Neural cell (in vitro differentiated cells): Measurements from ENCODE around the gene HDDC3. TPM values are rescaled to one million over a fixed set of nuclear protein-coding genes. Genes with fewer than 3 reads are reported as not detected.

ENCODE experiments used
- H2AFZ ChIP-seq: fragments of 200-600, 300-800 bp; sonication (generic), shearing (Covaris generic); 2 replicates; pipeline ENCODE4 v1.6.0; 2014; ENCODE audit warnings: low read depth, mild to moderate bottlenecking, antibody characterized with exemption, low read length, moderate library complexity
- H3F3A ChIP-seq: fragments of 200-600 bp; shearing (Covaris generic); 2 replicates; pipeline ENCODE4 v1.6.1; 2016; ENCODE audit warnings: mild to moderate bottlenecking, moderate library complexity, mixed read lengths, antibody characterized with exemption, low read length; ENCODE audit not compliant: insufficient read depth, poor library complexity, severe bottlenecking
- H3K27ac ChIP-seq: fragments of 200-600, 300-800 bp; sonication (generic), shearing (Covaris generic); 2 replicates; pipeline ENCODE4 v1.5.1; 2014; ENCODE audit warnings: mild to moderate bottlenecking, low read length, moderate library complexity
- H3K27me3 ChIP-seq: fragments of 300-800, 200-600 bp; sonication (generic), shearing (Covaris generic); 2 replicates; pipeline ENCODE4 v1.6.0; 2014; ENCODE audit warnings: mild to moderate bottlenecking, low read depth, low read length, moderate library complexity; ENCODE audit not compliant: insufficient read depth
- H3K36me3 ChIP-seq: fragments of 300-800, 200-600 bp; sonication (generic), shearing (Covaris generic); 2 replicates; pipeline ENCODE4 v1.5.1; 2014; ENCODE audit warnings: mild to moderate bottlenecking, antibody characterized with exemption, low read length, moderate library complexity; ENCODE audit not compliant: insufficient read depth
- H3K4me2 ChIP-seq: fragments of 300-800, 200-600 bp; sonication (generic), shearing (Covaris generic); 2 replicates; pipeline ENCODE4 v1.6.0; 2014; ENCODE audit warnings: mild to moderate bottlenecking, low read length
- H3K4me3 ChIP-seq: fragments of 300-800, 200-600 bp; sonication (generic), shearing (Covaris generic); 2 replicates; pipeline ENCODE4 v1.5.1; 2014; ENCODE audit warnings: mild to moderate bottlenecking, low read length, moderate library complexity
- H3K79me2 ChIP-seq: fragments of 200-600 bp; shearing (Covaris generic); replicated peaks from 2 replicates; pipeline ENCODE4 v1.6.0; 2014; ENCODE audit warnings: mild to moderate bottlenecking, low read length, moderate library complexity; ENCODE audit not compliant: insufficient read depth
- H3K9ac ChIP-seq: fragments of 300-800, 200-600 bp; sonication (generic), shearing (Covaris generic); 2 replicates; pipeline ENCODE4 v1.6.1; 2016; ENCODE audit warnings: mild to moderate bottlenecking, low read length, mixed read lengths
- H3K9me2 ChIP-seq: fragments of 200-600 bp; shearing (Covaris generic); 2 replicates; pipeline ENCODE4 v1.6.1; 2016; ENCODE audit warnings: mild to moderate bottlenecking, low read length, mixed read lengths; ENCODE audit not compliant: insufficient read depth
- H3K9me3 ChIP-seq: fragments of 200-600, 300-800 bp; sonication (generic), shearing (Covaris generic); 2 replicates; pipeline ENCODE4 v1.6.1; 2016; ENCODE audit warnings: mild to moderate bottlenecking, mixed run types, low read length, moderate library complexity, mixed read lengths
- H4K20me1 ChIP-seq: fragments of 200-600 bp; shearing (Covaris generic); 2 replicates; pipeline ENCODE4 v1.6.1; 2016; ENCODE audit warnings: mild to moderate bottlenecking, mixed run types; ENCODE audit not compliant: insufficient read depth
- EP300 ChIP-seq: fragments of 450-650 bp; conservative IDR thresholded peaks from 2 replicates; pipeline ENCODE4 v1.6.1; 2014; ENCODE audit warnings: antibody characterized with exemption, mild to moderate bottlenecking, moderate library complexity; ENCODE audit not compliant: poor library complexity, severe bottlenecking
- EZH2 ChIP-seq: fragments of 200-600, 300-800 bp; shearing (Covaris generic), sonication (generic); IDR thresholded peaks from 2 replicates; pipeline ENCODE4 v1.6.1; 2014; ENCODE audit warnings: antibody characterized with exemption, low read length, borderline replicate concordance, mild to moderate bottlenecking; ENCODE audit not compliant: insufficient read depth, poor library complexity, severe bottlenecking
- MXI1 ChIP-seq: fragments of 450-650 bp; conservative IDR thresholded peaks from 2 replicates; pipeline ENCODE4 v1.6.1; 2014; ENCODE audit warnings: antibody characterized with exemption, mild to moderate bottlenecking; ENCODE audit not compliant: poor library complexity, severe bottlenecking
- POLR2AphosphoS5 ChIP-seq: IDR thresholded peaks from 2 replicates; pipeline ENCODE4 v1.6.1; 2012
- RAD21 ChIP-seq: fragments of 450-650 bp; conservative IDR thresholded peaks from 2 replicates; pipeline ENCODE4 v1.6.1; 2014; ENCODE audit warnings: antibody characterized with exemption, mild to moderate bottlenecking, moderate library complexity
- SMC3 ChIP-seq: fragments of 450-650 bp; conservative IDR thresholded peaks from 2 replicates; pipeline ENCODE4 v1.6.1; 2014; ENCODE audit warnings: antibody characterized with exemption, mild to moderate bottlenecking, moderate library complexity; ENCODE audit not compliant: poor library complexity
- TAF1 ChIP-seq: IDR thresholded peaks from 2 replicates; pipeline ENCODE4 v1.6.1; 2012; ENCODE audit warnings: low read depth
- polyA plus RNA-seq: library from polyadenylated mRNA; depleted of rRNA; stranded (reverse); fragments of >200 nt; gene quantifications from 2 replicates; pipeline ENCODE4 v1.2.3, GENCODE V29; 2014
- TF ChIP-seq, protein P1 (sequence below): IDR thresholded peaks from 2 replicates; pipeline ENCODE4 v1.6.1; 2012; ENCODE audit warnings: borderline replicate concordance
- TF ChIP-seq, protein P2 (sequence below): fragments of 450-650 bp; IDR thresholded peaks from 2 replicates; pipeline ENCODE4 v1.5.1; 2014; ENCODE audit warnings: antibody characterized with exemption, mild to moderate bottlenecking, moderate library complexity; ENCODE audit not compliant: poor library complexity, severe bottlenecking

Gene HDDC3
- polyA plus RNA-seq, 1 donor from 2014 or later = 20.1 TPM

DNA sequence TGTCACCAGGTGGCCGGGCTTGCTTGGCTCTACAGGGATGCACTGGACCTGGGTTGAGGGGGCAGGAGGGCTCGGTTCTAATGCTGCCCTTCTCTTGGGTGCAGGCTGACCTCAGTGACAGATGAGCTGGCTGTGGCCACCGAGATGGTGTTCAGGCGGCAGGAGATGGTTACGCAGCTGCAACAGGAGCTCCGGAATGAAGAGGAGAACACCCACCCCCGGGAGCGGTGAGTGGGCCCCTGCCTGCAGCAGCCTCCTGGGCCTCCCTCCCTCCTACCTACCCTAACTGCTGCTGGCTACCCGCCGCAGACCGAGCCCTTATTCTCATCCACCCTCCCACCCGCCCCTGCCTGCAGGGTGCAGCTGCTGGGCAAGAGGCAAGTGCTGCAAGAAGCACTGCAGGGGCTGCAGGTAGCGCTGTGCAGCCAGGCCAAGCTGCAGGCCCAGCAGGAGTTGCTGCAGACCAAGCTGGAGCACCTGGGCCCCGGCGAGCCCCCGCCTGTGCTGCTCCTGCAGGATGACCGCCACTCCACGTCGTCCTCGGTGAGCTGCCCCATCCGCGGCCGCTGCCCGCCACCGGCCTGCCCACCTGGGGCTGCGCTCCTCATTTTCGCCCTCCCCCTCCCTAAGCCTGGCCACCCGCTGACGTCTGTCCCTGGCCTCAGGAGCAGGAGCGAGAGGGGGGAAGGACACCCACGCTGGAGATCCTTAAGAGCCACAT is 42.5 kb downstream of the HDDC3 start:
- H3K36me3 ChIP-seq = no peaks in the 10 kb centered on the region
- no peak overlapping the region for H2AFZ ChIP-seq
- no peak overlapping the region for H3K4me3 ChIP-seq
- no peak overlapping the region for H3K4me2 ChIP-seq
- no peaks in the 10 kb centered on the region for H3F3A ChIP-seq
- no peaks in the 10 kb centered on the region for H4K20me1 ChIP-seq
- H3K9ac ChIP-seq = no peak overlapping the region
- H3K9me2 ChIP-seq = no peaks in the 10 kb centered on the region
- H3K27me3 ChIP-seq = no peaks in the 10 kb centered on the region
- H3K27ac ChIP-seq = no peak overlapping the region
- no peaks in the 10 kb centered on the region for H3K79me2 ChIP-seq
- no peaks in the 10 kb centered on the region for H3K9me3 ChIP-seq
- TF ChIP-seq TAF1 (no peak), MXI1 (no peak), POLR2AphosphoS5 (no peak), RAD21 (no peak), SMC3 (no peak), EP300 (no peak), EZH2 (no peak)
- TF ChIP-seq, protein P1, sequence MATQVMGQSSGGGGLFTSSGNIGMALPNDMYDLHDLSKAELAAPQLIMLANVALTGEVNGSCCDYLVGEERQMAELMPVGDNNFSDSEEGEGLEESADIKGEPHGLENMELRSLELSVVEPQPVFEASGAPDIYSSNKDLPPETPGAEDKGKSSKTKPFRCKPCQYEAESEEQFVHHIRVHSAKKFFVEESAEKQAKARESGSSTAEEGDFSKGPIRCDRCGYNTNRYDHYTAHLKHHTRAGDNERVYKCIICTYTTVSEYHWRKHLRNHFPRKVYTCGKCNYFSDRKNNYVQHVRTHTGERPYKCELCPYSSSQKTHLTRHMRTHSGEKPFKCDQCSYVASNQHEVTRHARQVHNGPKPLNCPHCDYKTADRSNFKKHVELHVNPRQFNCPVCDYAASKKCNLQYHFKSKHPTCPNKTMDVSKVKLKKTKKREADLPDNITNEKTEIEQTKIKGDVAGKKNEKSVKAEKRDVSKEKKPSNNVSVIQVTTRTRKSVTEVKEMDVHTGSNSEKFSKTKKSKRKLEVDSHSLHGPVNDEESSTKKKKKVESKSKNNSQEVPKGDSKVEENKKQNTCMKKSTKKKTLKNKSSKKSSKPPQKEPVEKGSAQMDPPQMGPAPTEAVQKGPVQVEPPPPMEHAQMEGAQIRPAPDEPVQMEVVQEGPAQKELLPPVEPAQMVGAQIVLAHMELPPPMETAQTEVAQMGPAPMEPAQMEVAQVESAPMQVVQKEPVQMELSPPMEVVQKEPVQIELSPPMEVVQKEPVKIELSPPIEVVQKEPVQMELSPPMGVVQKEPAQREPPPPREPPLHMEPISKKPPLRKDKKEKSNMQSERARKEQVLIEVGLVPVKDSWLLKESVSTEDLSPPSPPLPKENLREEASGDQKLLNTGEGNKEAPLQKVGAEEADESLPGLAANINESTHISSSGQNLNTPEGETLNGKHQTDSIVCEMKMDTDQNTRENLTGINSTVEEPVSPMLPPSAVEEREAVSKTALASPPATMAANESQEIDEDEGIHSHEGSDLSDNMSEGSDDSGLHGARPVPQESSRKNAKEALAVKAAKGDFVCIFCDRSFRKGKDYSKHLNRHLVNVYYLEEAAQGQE = no peak
- TF ChIP-seq, protein P2, sequence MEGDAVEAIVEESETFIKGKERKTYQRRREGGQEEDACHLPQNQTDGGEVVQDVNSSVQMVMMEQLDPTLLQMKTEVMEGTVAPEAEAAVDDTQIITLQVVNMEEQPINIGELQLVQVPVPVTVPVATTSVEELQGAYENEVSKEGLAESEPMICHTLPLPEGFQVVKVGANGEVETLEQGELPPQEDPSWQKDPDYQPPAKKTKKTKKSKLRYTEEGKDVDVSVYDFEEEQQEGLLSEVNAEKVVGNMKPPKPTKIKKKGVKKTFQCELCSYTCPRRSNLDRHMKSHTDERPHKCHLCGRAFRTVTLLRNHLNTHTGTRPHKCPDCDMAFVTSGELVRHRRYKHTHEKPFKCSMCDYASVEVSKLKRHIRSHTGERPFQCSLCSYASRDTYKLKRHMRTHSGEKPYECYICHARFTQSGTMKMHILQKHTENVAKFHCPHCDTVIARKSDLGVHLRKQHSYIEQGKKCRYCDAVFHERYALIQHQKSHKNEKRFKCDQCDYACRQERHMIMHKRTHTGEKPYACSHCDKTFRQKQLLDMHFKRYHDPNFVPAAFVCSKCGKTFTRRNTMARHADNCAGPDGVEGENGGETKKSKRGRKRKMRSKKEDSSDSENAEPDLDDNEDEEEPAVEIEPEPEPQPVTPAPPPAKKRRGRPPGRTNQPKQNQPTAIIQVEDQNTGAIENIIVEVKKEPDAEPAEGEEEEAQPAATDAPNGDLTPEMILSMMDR = no peak

DNA sequence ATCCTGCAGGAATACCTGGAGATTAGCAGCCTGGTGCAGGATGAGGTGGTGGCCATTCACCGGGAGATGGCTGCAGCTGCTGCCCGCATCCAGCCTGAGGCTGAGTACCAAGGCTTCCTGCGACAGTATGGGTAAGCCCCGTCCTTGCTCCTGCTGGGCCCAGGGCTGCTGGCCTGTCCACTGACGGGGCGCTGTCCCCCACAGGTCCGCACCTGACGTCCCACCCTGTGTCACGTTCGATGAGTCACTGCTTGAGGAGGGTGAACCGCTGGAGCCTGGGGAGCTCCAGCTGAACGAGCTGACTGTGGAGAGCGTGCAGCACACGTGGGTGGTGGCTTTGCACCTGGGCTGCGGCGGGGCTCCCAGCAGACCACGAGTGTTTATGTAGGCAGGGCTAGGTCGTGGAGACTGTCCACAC is 43.0 kb downstream of the HDDC3 start:
- no peak overlapping the region for H3K27ac ChIP-seq
- no peaks in the 10 kb centered on the region for H3K36me3 ChIP-seq
- H3K4me3 ChIP-seq = no peak overlapping the region
- H3K4me2 ChIP-seq = no peak overlapping the region
- no peaks in the 10 kb centered on the region for H3K79me2 ChIP-seq
- no peak for TF ChIP-seq TAF1
- TF ChIP-seq POLR2AphosphoS5 = no peak
- TF ChIP-seq EP300 = no peak
- no peak for TF ChIP-seq EZH2
- TF ChIP-seq, protein P2 = no peak
- TF ChIP-seq, protein P1 = no peak
- TF ChIP-seq SMC3 = no peak
- TF ChIP-seq RAD21 = no peak
- no peak for TF ChIP-seq MXI1
- no peaks in the 10 kb centered on the region for H3F3A ChIP-seq
- H3K27me3 ChIP-seq = no peaks in the 10 kb centered on the region
- H2AFZ ChIP-seq = no peak overlapping the region
- no peaks in the 10 kb centered on the region for H4K20me1 ChIP-seq
- no peaks in the 10 kb centered on the region for H3K9me2 ChIP-seq
- H3K9me3 ChIP-seq = no peaks in the 10 kb centered on the region
- H3K9ac ChIP-seq = no peak overlapping the region
